H9 (cell line): ENCODE data around the gene TRMT61A. TPM values are rescaled to one million over a fixed set of nuclear protein-coding genes. Genes with fewer than 3 reads are reported as not detected.

Experiments
- DNase-seq: peaks from one replicate; pipeline ENCODE4 v3.0.0-alpha.2; 2017
- H2AFZ ChIP-seq: one replicate; pipeline ENCODE4 v1.6.1; 2013; ENCODE audit warnings: mild to moderate bottlenecking, low read length, control low read depth, moderate library complexity
- H2AK5ac ChIP-seq: 2 replicates; pipeline ENCODE4 v1.6.1; 2013; ENCODE audit warnings: low read length, control low read depth, mixed read lengths; ENCODE audit not compliant: insufficient read length
- H2BK120ac ChIP-seq: one replicate; pipeline ENCODE4 v1.6.1; 2013; ENCODE audit warnings: low read depth, mild to moderate bottlenecking, low read length, control low read depth, inconsistent platforms; ENCODE audit not compliant: poor library complexity, severe bottlenecking
- H2BK12ac ChIP-seq: 2 replicates; pipeline ENCODE4 v1.6.1; 2013; ENCODE audit warnings: low read length, control low read depth, mixed read lengths, low read depth; ENCODE audit not compliant: insufficient read length
- H2BK15ac ChIP-seq: 2 replicates; pipeline ENCODE4 v1.6.1; 2013; ENCODE audit warnings: low read depth, low read length, control low read depth
- H2BK20ac ChIP-seq: one replicate; pipeline ENCODE4 v1.6.1; 2013; ENCODE audit warnings: low read depth, mild to moderate bottlenecking, low read length, control low read depth, inconsistent platforms; ENCODE audit not compliant: poor library complexity, severe bottlenecking
- H2BK5ac ChIP-seq: 2 replicates; pipeline ENCODE4 v1.6.1; 2013; ENCODE audit warnings: low read length, control low read depth, mixed read lengths; ENCODE audit not compliant: insufficient read length
- H3K14ac ChIP-seq: 2 replicates; pipeline ENCODE4 v1.6.1; 2013; ENCODE audit warnings: low read length, control low read depth; ENCODE audit not compliant: insufficient read depth
- H3K18ac ChIP-seq: 2 replicates; pipeline ENCODE4 v1.6.1; 2013; ENCODE audit warnings: low read depth, mild to moderate bottlenecking, mixed read lengths, low read length, control low read depth; ENCODE audit not compliant: insufficient read length
- H3K23ac ChIP-seq: 2 replicates; pipeline ENCODE4 v1.6.1; 2013; ENCODE audit warnings: low read length, control low read depth, mixed read lengths, low read depth; ENCODE audit not compliant: insufficient read length
- H3K23me2 ChIP-seq: 2 replicates; pipeline ENCODE4 v1.6.1; 2013; ENCODE audit warnings: low read depth, mild to moderate bottlenecking, mixed read lengths, low read length, control low read depth; ENCODE audit not compliant: insufficient read length, poor library complexity, severe bottlenecking
- H3K27ac ChIP-seq: 2 replicates; pipeline ENCODE4 v1.5.1; 2013; ENCODE audit warnings: low read length, control low read depth, mixed read lengths, low read depth; ENCODE audit not compliant: insufficient read length
- H3K27me3 ChIP-seq: 2 replicates; pipeline ENCODE4 v1.6.1; 2013; ENCODE audit warnings: low read length, control low read depth, inconsistent platforms; ENCODE audit not compliant: insufficient read depth
- H3K4ac ChIP-seq: 2 replicates; pipeline ENCODE4 v1.6.1; 2013; ENCODE audit warnings: low read depth, mild to moderate bottlenecking, control low read depth, inconsistent platforms, low read length, moderate library complexity
- H3K4me1 ChIP-seq: 2 replicates; pipeline ENCODE4 v1.6.1; 2013; ENCODE audit warnings: low read length, control low read depth, inconsistent platforms; ENCODE audit not compliant: insufficient read depth
- H3K4me2 ChIP-seq: 2 replicates; pipeline ENCODE4 v1.6.1; 2013; ENCODE audit warnings: low read length, control low read depth, mixed read lengths; ENCODE audit not compliant: insufficient read length, insufficient read depth
- H3K56ac ChIP-seq: 2 replicates; pipeline ENCODE4 v1.6.1; 2013; ENCODE audit warnings: low read depth, mild to moderate bottlenecking, mixed read lengths, low read length, control low read depth; ENCODE audit not compliant: insufficient read length
- H3K79me1 ChIP-seq: 2 replicates; pipeline ENCODE4 v1.6.1; 2013; ENCODE audit warnings: low read depth, mild to moderate bottlenecking, moderate library complexity, low read length, control low read depth, inconsistent platforms; ENCODE audit not compliant: insufficient read depth, poor library complexity, severe bottlenecking
- H3K79me2 ChIP-seq: 2 replicates; pipeline ENCODE4 v1.6.1; 2013; ENCODE audit warnings: low read length, control low read depth, inconsistent platforms; ENCODE audit not compliant: insufficient read depth
- H3K9ac ChIP-seq: 2 replicates; pipeline ENCODE4 v1.6.1; 2013; ENCODE audit warnings: low read length, control low read depth, mixed read lengths; ENCODE audit not compliant: insufficient read length; ENCODE audit errors: extremely low read depth
- H3K9me3 ChIP-seq: one replicate; pipeline ENCODE4 v1.6.1; 2013; ENCODE audit warnings: low read depth, low read length, inconsistent platforms; ENCODE audit not compliant: control insufficient read depth
- H3T11ph ChIP-seq: one replicate; pipeline ENCODE4 v1.6.1; 2013; ENCODE audit warnings: mild to moderate bottlenecking, low read length, control low read depth, inconsistent platforms
- H4K20me1 ChIP-seq: one replicate; pipeline ENCODE4 v1.6.1; 2013; ENCODE audit not compliant: control insufficient read depth, insufficient read length, insufficient read depth
- H4K5ac ChIP-seq: 2 replicates; pipeline ENCODE4 v1.6.1; 2013; ENCODE audit warnings: low read depth, mild to moderate bottlenecking, mixed read lengths, low read length, control low read depth; ENCODE audit not compliant: insufficient read length
- H4K8ac ChIP-seq: replicated peaks from 2 replicates; pipeline ENCODE4 v1.6.1; 2013; ENCODE audit warnings: low read length, control low read depth, mixed read lengths, low read depth; ENCODE audit not compliant: insufficient read length
- H4K91ac ChIP-seq: 2 replicates; pipeline ENCODE4 v1.6.1; 2013; ENCODE audit warnings: low read depth, mild to moderate bottlenecking, moderate library complexity, mixed read lengths, low read length, control low read depth; ENCODE audit not compliant: insufficient read length
- H3K27ac Mint-ChIP-seq, 3 experiments: 2 replicates in 2 of 3; 3 replicates in 1 of 3; pipeline ENCODE4 v1.8.0; 2020 to 2021; ENCODE audit warnings: mixed read lengths in 3 of 3, mild to moderate bottlenecking in 1 of 3, moderate library complexity in 1 of 3
- H3K27me3 Mint-ChIP-seq: 2 replicates; pipeline ENCODE4 v1.8.0; 2021; ENCODE audit warnings: low read depth, mild to moderate bottlenecking, moderate library complexity, mixed read lengths
- H3K36me3 Mint-ChIP-seq, 3 experiments: 2 replicates in 2 of 3; 3 replicates in 1 of 3; pipeline ENCODE4 v1.8.0; 2020 to 2021; ENCODE audit warnings: low read depth in 3 of 3, mixed read lengths in 3 of 3; ENCODE audit not compliant: insufficient read depth in 1 of 3
- H3K4me1 Mint-ChIP-seq, 2 experiments: 2 replicates each; pipeline ENCODE4 v1.8.0; 2020; ENCODE audit warnings: mixed read lengths in 2 of 2
- H3K4me3 Mint-ChIP-seq, 2 experiments: 2 replicates in 1 of 2; 3 replicates in 1 of 2; pipeline ENCODE4 v1.8.0; 2020 to 2021; ENCODE audit warnings: mild to moderate bottlenecking in 2 of 2, mixed read lengths in 2 of 2, moderate library complexity in 1 of 2
- H3K9me3 Mint-ChIP-seq, 2 experiments: 2 replicates in 1 of 2; 3 replicates in 1 of 2; pipeline ENCODE4 v1.8.0; 2020; ENCODE audit warnings: mild to moderate bottlenecking in 2 of 2, mixed read lengths in 2 of 2, moderate library complexity in 1 of 2
- WGBS: extraction: QIAGEN DNeasy Blood & Tissue Kit; methylation state at CpG from one replicate; pipeline ENCODE4 v1.1.7; 2013; ENCODE audit warnings: missing lambda C conversion rate, low lambda C conversion rate, mixed read lengths; ENCODE audit not compliant: insufficient read length; ENCODE audit errors: extremely low coverage; 5-methylcytosine and 5-hydroxymethylcytosine counted together
- total RNA-seq: library from RNA; stranded (reverse); gene quantifications from 2 replicates; pipeline ENCODE4 v1.2.1, GENCODE V29; 2021
- TF ChIP-seq, protein P1 (sequence below): fragments of 200-600 bp; sonication (generic); conservative IDR thresholded peaks from 3 replicates; pipeline ENCODE4 v1.8.0; 2021; ENCODE audit warnings: antibody characterized with exemption, mild to moderate bottlenecking

The TRMT61A gene
- total RNA-seq, 1 experiment from 2014 or later: 21.9 TPM

DNA sequence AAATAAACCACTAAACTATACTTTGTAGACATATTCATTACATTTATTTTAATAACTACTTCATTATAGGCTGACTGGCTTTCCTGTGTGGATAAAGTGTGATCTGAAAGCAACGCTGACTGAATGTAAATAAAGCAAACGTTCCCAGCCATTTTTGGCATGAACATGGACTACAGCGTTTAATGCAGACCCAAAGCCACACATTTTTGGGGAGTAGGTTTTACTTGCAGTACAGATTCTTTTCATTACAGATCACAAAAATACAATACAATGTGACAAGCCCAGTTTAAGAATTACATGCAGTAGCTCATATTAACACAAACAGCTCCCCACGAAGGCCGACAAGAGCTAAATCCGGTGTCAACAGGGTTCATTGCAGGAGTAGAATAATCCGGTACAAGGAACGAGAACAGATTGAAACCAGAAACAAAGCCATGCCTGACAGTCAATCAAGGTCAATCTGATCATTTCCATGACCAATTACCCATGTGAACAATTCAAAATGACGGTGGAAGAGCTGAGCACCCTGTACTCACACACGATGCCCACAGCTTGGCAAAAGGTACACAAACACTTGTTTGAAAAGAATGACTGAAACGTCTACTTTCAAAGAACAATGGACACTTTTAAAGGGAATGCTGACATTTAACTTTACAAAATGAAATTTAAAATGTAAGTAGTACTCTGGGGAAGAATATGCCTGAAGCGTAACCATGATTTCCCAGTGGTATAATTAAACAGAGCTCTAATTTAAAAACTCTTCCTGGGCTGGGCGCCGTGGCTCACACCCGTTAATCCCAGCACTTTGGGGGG is 28.2 kb downstream of the TRMT61A start:
- DNase-seq: no peak
- Histone ChIP-seq H3K9me3 (no peaks in the 10 kb centered on the region), H2BK5ac (no peak overlapping the region), H2BK15ac (no peak overlapping the region), H3T11ph (no peak overlapping the region), H4K91ac (no peak overlapping the region), H3K14ac (no peak overlapping the region), H3K9ac (no peak overlapping the region), H3K23ac (no peak overlapping the region), H4K20me1 (no peaks in the 10 kb centered on the region), H3K79me2 (peaks cover 16% of the 10 kb centered on the region; the same call in 1 of the 2 replicates), H2AFZ (no peak overlapping the region), H2BK12ac (no peak overlapping the region), H4K8ac (no peak overlapping the region), H2BK120ac (no peak overlapping the region), H3K56ac (no peak overlapping the region), H3K4me2 (no peak overlapping the region), H3K4ac (no peak overlapping the region), H3K27me3 (no peaks in the 10 kb centered on the region), H3K79me1 (peaks cover 10% of the 10 kb centered on the region), H3K27ac (no peak overlapping the region), H3K23me2 (peaks cover 5% of the 10 kb centered on the region), H2AK5ac (no peak overlapping the region), H2BK20ac (no peak overlapping the region), H3K4me1 (no peaks in the 10 kb centered on the region), H4K5ac (no peak overlapping the region), H3K18ac (no peak overlapping the region)
- WGBS: no CpG with 5 or more reads among the region's 15 CpGs
- TF ChIP-seq, protein P1, sequence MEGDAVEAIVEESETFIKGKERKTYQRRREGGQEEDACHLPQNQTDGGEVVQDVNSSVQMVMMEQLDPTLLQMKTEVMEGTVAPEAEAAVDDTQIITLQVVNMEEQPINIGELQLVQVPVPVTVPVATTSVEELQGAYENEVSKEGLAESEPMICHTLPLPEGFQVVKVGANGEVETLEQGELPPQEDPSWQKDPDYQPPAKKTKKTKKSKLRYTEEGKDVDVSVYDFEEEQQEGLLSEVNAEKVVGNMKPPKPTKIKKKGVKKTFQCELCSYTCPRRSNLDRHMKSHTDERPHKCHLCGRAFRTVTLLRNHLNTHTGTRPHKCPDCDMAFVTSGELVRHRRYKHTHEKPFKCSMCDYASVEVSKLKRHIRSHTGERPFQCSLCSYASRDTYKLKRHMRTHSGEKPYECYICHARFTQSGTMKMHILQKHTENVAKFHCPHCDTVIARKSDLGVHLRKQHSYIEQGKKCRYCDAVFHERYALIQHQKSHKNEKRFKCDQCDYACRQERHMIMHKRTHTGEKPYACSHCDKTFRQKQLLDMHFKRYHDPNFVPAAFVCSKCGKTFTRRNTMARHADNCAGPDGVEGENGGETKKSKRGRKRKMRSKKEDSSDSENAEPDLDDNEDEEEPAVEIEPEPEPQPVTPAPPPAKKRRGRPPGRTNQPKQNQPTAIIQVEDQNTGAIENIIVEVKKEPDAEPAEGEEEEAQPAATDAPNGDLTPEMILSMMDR: no peak
- Mint-ChIP-seq H3K4me1 (peaks cover 13 to 17% of the 10 kb centered on the region in 2 experiments), H3K27me3 (no peaks in the 10 kb centered on the region), H3K36me3 (peaks cover 16 to 32% (median 24%) of the 10 kb centered on the region in 3 experiments), H3K27ac (0 out of 7 replicates have a peak overlapping the region, but pooled peaks of 1 of the 3 experiments have one; percentile 13), H3K9me3 (no peaks in the 10 kb centered on the region), H3K4me3 (no peak overlapping the region)
